Measurements from ENCODE around the gene SCARB1.

SCARB1 gene

DNA sequence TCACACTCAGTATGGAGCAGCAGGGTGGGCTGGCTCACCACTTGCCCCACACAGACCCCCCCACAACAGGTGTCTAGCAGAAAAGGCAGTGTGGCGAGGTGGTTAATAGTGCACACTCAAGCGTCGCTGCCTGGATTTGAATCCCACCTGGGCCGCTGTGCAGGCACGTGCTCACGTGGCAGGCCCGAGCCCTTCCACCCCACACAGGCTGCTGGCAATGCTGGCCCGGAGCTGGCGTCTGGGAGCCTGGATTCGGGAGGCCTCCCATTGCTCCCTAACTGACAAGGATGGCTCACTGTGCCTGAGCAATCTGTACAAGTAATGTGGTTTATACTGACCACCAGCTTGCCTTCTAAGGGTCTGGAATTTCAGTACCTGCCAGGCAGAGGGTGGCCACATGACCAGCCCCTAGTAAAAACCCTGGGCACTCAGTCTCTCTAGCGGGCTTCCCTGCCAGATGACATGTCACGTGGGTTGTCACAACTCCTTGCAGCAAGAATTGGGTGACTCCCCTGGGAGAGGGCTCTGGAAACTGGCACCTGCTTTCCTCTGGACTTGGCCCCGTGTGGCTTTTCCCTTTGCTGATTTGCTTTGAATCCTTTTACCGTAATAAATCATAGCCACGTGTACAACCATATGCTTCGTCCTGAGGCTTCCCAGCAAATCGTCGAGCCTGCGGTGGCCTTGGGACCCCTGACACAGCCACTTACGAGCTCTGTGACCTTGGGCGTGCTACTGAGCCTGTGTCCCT, 72.8 kb downstream of the SCARB1 start:
- no peak for DNase-seq

DNA sequence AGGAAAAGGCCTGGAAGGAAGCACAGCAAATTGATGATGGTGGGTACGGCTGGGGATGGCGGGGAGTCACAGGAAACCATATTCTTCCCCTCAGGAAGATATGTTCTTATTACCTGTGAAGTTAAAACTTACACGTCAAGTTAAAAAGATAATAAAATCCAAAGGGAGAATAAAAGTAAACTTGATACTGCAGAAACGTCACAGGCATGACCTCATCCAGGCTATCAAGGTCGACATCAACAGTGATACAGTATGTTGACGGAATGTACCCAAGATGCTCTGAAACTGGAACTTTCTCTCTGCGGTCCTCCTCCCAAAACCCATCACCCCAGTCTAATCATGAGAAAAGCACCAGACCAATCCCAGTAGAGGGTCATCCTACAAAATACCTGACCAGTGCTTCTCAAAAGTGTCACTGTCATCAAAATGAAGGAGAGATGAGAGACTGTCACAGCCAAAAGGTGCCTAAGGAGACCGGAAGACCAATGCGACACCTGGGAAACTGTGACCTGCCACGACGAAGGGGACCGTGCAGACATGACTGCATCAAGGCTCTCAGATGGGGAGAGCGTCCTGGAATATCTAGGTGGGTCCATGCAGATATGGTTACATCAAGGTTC, 74.6 kb downstream of the SCARB1 start:
- no peak for DNase-seq

- no peak for DNase-seq
Measured at GRCh38 chr12:124786061-124786964, 77.4 kb downstream of the SCARB1 start.

DNA sequence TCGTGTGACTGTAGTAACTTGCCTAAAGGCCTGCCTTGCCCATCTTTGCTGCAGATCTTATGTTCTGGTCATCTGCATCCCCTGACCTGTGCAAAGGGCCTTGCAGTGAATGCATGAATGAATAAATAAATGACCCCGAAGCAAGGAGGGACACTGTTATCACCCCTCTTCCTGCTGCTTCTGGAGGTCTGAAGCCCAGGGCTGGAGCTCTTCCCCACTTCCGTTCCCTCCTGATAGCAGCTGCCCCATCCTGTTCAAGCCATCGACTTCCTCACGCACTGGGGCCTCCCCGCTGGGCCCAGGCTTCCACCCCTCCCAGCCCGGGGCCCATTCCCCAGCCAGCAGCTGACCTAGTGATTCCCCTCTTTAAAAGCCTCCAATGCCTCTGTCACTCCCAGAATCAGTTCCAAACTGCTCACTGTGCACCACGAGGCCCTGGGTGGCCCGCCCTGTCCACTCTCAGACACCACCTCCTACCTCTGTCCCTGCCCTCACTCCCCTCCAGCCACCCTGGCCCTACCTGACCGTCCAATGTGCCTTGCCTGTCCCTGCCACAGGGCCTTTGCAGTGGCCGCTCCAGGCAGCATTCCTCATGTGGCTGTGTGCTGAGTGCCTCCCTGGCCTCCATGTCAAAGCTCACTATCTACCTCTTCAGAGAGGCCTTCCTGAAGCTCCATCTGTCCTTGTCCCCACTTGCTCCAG, 78.6 kb downstream of the SCARB1 start:
- no peak for DNase-seq

DNA sequence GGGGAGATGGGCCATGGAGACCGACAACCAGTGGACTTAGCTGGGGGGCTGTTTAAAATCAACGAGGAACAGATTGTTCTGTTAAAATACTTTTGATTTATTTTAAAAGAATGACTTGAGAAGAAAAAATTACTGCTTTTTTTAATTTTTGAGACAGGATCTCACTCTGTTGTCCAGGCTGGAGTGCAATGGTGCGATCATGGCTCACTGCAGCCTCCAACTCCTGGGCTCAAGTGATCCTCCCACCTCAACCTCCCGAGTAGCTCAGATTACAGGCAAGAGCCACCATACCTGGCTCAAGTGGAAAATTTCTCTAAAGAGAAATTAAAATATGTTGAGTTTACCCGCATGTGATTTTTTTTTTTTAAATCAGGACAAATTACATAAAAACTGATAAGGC, 80.6 kb downstream of the SCARB1 start:
- DNase-seq: no peak

GRCh38 chr12:124782132-124782531, 81.5 kb downstream of the SCARB1 start:
- DNase-seq: no peak

DNA sequence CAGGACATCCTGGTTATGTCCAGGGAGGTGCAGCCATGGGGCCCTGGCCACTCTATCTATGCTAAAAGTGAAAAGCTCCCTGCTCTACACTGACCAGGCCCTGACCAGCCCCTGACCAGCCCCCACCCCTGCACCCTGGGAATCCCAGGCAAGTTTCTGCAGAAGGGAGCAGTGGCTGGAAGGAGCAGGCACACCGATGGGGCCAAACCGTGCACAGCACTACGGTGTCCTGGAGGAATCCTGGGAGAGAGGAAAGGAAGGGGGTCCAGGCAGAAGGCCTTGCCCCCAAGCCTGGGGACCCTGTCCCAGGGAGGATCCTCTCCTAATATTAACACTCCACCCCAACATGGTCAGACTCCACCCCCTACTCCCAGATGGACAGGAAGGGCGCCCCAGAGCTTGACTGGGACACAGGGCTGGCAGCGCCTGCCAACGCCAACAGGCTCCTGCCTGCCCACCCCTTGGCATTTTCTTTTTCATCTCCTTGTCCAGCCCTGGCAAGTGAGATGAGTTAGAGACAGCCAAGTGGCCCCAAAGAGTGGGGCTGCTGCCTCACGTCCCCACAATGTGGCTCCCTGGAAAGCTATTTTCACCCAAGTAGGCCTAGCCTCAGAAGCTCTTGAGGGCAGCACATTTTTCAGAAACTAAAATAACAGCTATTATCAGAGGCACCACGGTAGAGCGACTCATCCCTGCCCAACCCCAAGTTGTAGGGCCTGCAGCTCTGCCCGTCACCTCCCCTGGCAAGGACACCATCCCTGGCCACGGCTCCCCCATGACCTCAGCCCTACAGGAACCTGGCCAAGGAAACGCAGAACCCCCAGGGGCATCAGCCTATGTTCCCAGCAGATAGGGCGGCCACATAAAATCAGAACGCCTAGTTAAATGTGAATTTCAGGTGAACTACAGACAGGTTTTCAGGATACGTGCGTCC, 82.6 kb downstream of the SCARB1 start:
- no peak for DNase-seq

DNA sequence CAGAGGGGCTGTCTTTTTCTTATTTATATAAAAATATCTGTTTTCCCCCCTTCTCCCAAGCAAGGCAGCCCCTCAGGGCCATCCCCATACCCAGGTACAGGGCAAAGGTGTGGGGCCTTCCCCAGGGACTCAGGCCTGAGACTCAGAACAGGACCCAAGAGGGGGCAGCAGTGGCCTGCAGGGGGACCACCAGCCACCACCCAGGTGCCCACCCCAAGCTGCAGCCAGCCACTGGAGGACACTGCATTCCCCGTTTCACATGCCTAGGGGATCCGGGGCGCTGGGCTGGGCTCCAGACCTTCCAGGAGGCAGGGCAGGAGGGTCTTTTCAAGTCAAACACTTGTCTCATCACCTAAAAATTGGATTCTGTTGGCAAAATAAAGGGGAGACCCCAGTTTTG, 83.3 kb downstream of the SCARB1 start:
- no peak for DNase-seq

DNA sequence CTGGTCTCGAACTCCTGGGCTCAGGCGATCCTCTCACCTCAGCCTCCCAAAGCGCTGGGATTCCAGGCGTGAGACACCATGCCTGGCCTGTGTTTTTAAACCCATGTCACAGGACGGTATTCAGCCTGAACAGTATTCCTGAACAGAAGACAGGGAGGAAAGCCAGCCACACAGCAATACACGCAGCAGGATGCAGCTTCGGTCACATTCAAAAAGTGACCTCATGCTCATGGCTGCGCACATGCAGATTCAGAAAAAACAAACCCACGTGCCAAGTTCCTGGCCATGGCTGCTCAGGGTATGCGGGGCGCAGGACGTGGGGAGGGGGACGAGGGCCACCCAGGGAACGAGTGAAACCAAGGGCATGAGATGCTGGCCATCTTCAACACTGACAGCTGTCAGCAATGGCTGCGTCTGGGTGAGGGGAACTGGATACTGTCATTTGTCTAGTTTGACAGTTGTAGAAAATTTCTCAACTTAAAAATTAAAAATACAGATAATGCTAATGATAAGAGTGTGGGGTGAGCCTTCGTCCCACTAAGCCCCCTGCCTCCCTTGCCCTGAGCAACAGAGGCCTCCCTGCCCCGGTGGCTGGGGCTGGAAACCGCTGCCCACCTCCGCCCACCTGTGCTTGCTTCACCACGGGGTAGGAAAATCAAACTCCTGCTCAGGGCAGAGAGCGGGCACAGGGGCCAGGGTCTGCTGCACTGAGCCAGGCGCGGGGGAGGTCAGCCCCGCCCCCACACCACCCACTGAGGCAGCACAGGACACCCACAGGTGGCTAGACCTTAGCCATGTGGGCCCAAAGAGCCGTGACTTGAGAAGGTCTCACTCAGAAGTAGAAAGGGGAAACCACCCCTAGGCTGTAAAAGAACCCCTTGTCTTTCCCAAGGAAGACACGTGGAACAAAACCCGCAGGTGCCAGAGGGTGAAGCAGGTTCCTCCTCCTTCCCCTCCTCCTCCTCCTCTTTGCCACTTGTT, 84.2 kb downstream of the SCARB1 start:
- DNase-seq: no peak

- DNase-seq: no peak
Measured at GRCh38 chr12:124778411-124778810, 85.3 kb downstream of the SCARB1 start.

- DNase-seq: no peak
Measured at GRCh38 chr12:124777399-124778372, 86.0 kb downstream of the SCARB1 start.

GRCh38 chr12:124776125-124776513, 87.5 kb downstream of the SCARB1 start:
- DNase-seq: no peak

- peak; percentile 81 for DNase-seq
Measured at GRCh38 chr12:124774462-124775167, 89.0 kb downstream of the SCARB1 start.

DNA sequence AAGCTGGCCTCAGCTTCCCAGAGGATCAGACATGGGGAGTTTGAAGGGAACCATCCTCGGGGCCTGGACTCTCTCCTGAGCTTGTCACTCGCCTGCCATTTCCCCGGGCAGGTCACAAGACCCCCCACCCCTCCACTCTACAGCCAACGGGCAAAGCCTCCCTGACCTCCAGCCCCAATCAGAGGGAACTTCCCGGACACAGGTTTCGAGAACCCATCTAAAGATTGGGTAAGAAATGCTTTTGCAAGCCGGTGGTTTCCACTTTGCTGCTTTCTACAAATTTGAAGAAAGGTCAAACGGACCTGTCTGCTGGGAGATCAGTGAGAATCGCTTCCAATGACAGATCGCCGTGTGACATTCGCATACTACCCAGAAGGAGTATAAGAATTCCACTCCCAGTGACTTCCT, 89.6 kb downstream of the SCARB1 start:
- DNase-seq: no peak

DNA sequence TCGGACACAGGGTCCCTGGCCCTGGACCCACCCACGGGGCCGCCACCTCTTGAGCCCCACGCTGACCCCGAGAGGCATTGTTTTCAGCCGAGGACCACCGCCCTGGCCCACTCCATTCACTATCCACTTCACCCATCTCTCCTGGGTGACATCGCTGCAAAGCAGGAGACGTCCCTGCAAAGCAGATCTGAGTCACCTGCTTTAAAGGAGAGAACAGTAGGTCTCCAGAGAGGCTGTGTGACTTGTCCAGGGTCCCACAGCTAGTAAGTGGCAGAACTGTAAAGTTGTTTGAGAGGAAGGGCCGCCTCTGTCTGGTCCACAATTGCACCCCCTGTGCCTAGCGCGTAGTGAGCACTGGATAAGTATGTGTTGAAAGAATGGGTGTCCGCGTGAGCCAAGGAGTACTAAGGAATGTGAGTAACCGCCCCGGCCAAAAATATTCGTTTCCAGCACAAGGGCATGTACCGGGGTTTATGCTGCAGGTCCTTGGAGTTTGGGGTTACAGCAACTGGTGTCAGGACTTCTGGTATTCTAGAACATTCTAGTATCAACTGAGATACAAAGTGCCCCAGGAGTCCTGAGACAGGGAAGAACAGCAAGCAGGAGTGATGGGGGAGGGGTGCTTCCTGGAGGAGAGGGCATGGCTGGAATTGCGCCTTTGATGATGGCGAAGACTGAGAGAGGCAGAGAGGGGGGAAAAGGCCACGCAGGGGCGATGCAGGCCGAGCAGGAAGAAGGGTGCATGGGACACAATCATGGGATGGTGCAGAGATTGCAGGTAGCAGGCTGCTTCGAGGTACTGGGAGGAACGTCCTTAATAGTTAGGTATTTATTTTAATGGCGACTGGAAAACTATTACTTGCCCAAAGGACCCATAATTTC, 91.1 kb downstream of the SCARB1 start:
- no peak for DNase-seq

GRCh38 chr12:124771462-124772288, 92.0 kb downstream of the SCARB1 start:
- peak; percentile 99 for DNase-seq

- DNase-seq: no peak
Measured at GRCh38 chr12:124770728-124771127, 92.9 kb downstream of the SCARB1 start.

Measured in activated CD8-positive, alpha-beta memory T cell treated with anti-CD3 and anti-CD28 coated beads, Interleukin-2, amount 50 U/mL, for 48 hours (primary cell).